GM19372 (cell line): ENCODE data around the gene PTH2.
"Not testable (repeated sequence)": the region's sequence is repeated elsewhere in the genome, so short reads cannot be mapped to it uniquely, and the experiment has no call there.

Source experiments
- ATAC-seq: cut with Tn5 transposase; IDR thresholded peaks from one replicate; pipeline ENCODE4 v1.9.1; 2021; ENCODE audit warnings: mild to moderate bottlenecking, low read depth, moderate library complexity; ENCODE audit not compliant: unreplicated experiment

Gene PTH2, protein sequence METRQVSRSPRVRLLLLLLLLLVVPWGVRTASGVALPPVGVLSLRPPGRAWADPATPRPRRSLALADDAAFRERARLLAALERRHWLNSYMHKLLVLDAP

DNA sequence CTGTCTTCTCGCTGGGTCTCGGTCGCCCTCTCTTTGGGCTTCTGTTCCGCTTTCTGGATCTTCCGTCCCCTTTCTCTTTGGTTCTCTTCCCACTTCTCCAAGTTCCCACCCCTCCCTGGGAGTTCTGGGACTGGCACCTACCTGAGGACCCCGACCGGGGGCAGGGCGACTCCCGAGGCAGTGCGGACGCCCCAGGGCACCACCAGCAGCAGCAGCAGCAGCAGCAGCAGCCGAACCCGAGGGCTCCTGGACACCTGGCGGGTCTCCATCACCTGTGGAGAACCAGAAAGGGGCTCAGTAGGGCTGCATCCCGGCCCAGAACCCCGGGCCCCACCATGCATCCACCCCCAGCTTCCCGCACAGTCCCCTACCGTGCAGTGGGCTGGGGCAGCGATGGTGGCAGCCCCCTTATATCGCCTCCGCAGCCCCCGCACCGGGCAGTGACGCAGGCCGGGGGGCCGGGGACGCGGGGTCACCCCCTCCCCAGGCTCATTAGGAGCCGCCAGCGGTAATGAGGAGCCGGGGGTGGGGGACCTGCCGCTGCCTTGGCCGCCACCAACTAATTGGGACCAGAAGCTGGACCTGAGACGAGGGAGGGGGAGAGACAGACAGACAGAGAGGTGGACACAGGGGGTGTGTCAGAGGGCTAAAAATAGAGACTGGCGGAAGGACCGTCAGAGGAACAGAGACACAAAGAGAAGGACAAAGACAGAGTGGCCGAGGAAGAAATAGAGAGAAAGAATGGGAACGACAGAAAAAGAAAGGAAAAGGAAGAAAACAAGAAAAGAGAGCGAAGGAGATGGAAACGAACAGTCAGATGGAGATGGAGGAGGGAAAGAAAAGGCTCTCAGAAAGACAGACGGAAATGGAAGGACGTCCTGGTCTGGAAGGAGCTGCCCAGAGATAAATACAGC, at the start of gene PTH2:
PTH2 (minus strand) TSS at position 371 of the 914 bp plus-strand sequence; CDS start at position 269, 102 bp downstream.
- no peak for ATAC-seq

DNA sequence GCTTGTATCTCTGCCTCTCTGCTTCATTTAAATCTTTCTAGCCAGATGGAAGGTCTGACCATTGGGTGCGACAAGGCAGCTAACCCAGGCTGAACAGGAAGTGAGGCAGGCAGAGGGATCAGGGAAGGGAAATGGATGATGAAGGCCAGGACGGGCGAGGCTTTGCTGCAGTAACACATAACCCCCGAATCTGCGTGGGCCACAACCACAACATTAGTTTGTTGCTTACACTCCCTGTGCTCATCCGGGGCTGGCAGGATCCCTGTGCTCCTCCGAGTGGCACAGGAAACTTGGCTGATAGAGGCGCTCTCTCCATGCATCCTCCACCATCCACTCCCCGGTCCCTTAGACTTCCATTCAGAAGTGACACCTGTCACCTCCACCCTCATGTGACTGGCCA, 49.7 kb upstream of the PTH2 start:
- no peak for ATAC-seq

DNA sequence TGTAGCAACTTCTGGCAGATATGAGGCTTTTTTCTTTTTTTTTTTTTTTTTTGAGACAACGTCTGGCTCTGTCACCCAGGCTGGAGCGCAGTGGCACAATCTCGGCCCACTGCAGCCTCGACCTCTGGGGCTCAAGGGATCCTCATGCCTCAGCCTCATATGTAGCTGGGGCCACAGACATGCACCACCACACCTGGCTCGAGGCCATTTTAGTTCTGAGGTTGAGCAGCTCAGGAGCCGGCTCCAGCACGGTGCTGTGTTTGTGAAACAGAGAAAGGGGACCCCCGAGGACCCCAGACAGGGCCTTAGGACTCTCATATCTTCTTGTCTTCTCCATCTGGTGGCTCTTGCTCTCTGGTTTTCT, 47.4 kb upstream of the PTH2 start:
- no peak for ATAC-seq

DNA sequence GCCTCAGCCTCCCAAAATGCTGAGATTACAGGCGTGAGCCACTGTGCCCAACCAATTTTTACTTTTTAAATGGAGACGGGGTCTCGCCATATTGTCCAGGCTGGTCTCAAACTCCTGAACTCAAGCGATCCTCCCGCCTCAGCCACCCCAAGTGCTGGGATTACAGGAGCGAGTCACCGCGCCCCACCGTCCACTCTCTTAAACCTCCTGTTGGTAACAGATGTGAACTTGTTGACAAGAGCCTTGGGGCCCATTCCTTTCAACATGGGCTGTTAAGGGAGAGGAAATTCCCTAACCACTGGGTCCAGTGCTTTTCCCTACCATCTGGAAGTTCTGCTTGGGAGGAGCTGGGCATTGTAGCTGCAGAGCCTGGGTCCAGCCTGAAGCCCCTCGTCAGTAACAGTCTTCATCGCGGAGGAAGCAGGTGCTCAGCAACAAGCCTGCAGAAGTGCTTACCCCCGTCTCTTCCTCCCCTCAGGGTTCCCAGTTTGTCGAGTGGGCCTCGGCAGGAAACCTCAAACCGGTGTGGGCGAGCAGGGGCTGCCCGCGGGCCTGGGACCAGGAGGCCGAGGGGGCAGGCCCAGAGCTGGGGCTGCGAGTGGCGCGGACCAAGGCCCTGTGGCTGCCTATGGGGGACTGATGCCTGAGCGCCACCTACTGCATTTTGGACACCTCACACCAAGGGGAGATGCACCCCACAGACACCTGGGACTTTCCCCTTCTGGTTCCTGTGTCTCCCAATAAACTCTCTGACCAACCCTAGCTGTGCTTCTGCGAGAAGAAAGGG, 46.8 kb upstream of the PTH2 start:
- peak; percentile 53 for ATAC-seq

DNA sequence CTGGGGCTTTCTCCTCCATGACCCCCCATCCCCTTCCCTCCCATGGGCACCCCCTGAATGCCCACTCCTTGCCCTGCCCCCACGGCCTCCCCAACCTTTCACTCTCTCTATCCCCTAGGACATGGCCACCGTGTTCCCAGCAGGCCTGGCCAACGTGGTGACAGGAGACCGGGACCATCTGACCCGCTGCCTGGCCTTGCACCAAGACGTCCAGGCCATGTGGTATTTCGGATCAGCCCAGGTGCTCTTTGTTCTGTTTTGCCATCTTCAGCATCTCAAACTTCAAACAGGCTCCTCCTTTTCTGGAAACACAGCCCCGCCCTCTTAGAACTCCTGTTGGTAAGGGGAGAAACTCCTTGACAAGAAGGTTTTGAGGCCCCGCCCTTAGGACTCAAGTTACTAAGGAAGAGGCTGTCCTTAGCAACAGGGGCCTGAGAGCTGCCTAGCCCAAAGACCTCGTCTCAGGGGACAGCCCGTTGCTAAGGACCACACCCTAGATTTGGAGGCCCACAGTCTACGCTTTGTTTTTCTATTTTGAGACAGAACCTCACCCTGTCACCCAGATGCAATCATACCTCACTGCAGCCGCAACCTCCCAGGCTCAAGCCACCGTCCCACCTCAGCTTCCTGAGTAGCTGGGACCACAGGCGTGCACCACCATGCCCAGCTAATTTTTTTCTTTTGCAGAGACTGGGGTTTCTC, 45.7 kb upstream of the PTH2 start:
- peak; percentile 61 for ATAC-seq

DNA sequence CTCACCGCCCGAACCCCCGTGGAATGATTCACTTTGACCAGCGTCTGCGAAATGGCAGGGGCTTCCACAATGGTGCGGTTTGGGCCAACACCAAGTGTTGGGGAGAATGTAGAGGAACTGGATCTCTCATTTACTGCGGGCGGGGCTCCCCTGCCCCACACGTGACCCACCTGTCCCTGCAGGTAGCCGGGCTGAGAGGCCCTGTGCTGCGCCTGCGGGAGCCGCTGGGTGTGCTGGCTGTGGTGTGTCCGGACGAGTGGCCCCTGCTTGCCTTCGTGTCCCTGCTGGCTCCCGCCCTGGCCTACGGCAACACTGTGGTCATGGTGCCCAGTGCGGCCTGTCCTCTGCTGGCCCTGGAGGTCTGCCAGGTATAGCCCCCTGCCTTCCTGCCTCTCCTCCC, 45.0 kb upstream of the PTH2 start:
- ATAC-seq: no peak

DNA sequence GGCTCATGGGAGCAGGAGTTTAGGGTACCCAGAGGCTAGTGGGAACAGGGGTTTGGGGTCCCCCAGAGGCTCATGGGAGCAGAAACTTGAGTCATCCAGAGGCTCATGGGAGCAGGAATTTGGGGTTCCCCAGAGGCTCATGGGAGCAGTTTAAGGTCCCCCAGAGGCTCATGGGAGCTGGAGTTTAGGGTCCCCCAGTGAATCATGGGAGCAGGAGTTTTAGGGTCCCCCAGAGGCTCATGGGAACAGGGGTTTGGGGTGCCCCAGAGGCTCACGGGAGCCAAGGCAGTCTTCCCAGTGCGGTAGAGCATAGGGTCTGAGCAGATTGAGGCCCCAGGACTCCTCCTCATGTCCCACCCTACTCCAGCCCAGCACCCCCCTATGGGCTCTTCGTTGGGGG, 42.1 kb upstream of the PTH2 start:
- no peak for ATAC-seq

DNA sequence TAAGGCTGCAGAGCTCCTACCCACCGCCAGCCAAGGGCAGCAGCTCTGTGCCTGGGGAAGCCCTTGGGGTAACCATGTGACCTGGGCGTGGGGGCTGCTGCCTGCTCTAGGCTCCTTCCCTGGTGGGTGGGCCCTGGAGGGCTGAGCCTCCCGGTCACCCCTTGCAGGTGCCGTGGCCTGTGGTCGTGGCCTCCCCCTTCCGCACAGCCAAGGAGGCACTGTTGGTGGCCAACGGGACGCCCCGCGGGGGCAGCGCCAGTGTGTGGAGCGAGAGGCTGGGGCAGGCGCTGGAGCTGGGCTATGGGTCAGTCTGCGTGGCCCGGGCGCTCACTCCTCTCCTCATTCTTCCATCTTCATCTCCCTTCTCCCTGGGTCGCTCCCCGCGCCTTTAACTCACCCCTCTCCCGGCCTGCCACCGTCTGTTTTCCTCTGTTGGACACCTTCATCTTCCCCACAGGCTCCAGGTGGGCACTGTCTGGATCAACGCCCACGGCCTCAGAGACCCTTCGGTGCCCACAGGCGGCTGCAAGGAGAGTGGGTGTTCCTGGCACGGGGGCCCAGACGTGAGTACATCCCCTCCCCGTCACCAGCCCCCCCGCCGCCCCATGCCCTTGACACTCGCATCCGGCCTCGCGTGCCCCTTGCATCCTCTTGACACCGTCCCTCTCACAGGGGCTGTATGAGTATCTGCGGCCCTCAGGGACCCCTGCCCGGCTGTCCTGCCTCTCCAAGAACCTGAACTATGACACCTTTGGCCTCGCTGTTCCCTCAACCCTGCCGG, 40.9 kb upstream of the PTH2 start:
- ATAC-seq: no peak

DNA sequence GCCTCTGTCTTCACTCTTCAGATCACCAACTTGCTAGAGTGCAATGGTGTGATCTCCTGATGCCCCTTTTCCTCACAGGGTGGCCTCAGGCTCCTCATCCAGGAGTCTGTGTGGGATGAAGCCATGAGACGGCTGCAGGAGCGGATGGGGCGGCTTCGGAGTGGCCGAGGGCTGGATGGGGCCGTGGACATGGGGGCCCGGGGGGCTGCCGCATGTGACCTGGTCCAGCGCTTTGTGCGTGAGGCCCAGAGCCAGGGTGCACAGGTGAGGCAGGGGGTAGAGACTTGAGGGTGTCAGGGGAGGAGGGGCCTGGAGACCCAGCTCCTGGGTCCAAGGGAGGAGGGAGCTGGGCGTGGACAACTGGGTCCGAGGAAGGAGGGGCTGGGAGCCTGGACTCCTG, 39.3 kb upstream of the PTH2 start:
- no peak for ATAC-seq

DNA sequence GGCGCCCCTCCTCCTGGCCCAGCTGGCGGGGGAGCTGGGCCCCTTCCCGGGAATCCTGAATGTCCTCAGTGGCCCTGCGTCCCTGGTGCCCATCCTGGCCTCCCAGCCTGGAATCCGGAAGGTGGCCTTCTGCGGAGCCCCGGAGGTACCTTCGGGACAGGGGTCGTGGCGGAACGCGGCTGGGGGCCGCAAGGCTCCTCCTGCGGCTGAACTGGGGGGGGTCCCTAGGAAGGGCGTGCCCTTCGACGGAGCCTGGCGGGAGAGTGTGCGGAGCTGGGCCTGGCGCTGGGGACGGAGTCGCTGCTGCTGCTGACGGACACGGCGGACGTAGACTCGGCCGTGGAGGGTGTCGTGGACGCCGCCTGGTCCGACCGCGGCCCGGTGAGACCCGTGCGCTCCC, 38.4 kb upstream of the PTH2 start:
- no peak for ATAC-seq

DNA sequence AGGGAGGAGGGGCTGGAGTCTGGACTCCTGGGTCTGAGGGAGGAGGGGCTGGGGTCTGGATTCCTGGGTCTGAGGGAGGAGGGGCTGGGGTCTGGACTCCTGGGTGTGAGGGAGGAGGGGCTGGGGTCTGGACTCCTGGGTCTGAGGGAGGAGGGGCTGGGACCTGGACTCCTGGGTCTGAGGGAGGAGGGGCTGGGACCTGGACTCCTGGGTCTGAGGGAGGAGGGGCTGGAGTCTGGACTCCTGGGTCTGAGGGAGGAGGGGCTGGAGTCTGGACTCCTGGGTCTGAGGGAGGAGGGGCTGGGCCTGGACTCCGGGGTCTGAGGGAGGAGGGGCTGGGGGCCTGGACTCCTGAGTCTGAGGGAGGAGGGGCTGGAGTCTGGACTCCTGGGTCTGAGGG, 37.9 kb upstream of the PTH2 start:
- not testable (repeated sequence) for ATAC-seq

DNA sequence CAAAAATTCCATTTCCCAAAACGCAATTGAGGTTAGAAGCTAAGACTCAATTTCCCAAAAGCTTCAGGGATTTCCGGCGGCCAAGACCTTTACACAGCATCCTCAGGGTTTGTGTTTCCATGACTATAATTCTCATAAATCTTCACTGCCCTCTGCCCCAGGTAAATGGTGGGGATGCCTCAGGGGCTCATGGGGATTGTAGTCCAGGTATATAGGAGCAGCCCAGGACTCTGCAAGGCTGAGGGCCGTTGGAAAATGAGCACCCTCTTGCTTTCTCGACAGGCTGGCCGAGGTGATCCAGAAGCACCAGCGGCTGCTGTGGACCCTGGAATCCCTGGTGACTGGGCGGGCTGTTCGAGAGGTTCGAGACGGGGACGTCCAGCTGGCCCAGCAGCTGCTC, 36.1 kb upstream of the PTH2 start:
- no peak for ATAC-seq

DNA sequence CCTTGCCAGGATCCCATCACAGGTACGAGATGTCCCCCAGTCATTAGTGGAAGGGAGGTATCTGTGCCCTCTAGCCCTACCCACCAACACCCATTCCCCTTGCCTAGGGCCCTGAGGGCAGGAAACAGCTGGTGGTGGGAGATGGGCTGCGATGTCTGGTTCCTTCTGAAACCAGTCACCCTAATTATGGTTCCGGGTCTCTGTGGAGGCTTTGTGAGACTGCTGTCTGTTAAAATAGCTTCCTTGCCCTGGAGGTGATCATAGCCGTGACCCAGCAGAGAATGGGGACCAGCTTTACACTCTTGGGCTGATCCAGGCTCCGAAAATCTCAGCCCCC, 35.3 kb upstream of the PTH2 start:
- no peak for ATAC-seq

DNA sequence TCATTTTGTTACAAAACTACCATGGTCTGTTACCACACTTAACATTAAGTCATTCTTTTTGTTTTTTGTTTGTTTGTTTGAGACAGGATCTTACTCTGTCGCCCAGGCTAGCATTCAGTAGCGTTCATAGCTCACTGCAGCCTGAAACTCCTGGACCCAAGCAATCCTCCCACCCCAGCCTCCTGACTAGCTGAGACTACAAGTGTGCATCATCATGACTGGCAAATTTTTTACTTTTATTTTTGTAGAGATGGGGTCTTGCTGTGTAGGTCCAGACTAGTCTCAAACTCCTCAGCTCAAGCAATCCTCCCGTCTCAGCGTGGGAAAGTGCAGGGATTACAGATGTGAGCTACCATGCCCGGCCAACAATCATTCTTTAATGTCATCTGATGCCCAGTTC, 33.1 kb upstream of the PTH2 start:
- no peak for ATAC-seq

DNA sequence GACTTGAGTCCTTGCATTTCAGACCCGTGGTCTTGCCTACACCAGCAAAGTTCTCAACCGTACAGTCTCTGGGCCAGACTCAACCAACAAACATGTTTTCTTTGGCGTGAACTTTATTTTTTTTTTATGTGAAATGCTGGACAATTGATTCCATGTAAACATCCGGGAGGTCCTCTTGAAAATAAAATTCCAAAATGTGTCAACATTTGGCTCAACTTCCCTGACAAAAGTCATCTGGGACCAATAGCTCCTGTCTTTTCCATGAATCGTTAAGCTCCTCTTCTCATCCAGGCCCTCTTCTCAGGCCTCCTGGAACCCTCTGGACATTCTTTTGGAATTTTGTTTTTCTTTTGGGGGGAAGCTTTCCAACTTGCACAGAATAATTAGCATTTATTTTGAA, 32.5 kb upstream of the PTH2 start:
- ATAC-seq: no peak

DNA sequence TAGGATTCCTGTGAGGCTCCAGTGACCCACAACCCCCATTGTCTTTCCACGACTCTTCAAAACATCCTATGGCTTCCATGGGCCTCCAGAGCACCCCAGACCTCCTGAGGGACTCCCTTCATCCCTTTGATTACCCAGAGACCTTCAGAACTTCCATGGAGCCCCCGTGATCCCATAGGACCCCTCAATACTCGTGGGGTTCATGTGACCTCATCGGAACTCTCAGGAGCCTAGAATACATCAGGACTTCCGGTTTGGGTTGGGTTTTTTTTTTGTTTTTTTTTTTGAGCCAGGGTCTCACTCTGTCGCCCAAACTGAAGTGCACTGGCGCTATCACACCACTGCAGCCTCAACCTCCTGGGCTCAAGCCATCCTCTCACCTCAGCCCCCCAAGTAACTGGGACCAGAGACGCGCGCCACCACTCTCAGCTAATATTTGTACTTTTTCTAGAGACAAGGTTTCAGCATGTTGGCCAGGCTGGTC, 30.6 kb upstream of the PTH2 start:
- no peak for ATAC-seq

DNA sequence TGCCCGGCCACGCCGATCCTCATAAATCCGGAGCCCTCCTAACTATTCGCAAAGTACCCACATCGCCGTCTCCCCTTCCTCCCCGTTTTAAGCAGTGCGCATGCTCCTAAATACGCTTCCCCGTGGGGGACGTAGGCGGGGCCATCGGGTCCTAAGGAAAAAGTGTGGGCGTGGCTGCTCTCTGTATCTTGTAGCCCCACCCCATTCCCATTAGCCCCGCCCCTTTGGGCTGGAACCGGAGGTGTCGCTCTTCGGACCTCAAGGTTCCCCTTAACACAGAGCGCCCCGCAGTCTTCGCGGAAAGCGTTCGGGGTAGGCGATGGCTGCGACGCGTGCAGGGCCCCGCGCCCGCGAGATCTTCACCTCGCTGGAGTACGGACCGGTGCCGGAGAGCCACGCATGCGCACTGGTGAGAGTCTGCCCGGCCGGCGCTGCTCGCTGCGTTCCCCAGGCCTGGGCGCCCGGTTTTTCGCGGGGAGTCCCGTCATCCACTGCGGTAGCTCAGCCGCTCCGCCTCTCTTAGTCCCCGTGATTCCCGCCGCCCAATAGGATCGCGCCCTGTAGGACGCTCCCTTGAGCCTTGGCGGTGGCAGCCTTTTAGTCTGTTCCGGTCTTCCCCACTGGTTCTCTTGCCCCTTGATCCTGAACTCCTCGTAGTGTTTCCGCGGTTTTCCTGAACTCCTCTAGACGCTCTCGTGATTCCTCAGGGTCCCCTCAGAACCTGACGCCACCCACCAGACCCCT, 29.9 kb upstream of the PTH2 start, which contains the start of gene ALDH16A1:
ALDH16A1 (plus strand) TSS at position 213 of the 744 bp plus-strand sequence; CDS start at position 320, 107 bp downstream.
- peak; percentile 78 for ATAC-seq

DNA sequence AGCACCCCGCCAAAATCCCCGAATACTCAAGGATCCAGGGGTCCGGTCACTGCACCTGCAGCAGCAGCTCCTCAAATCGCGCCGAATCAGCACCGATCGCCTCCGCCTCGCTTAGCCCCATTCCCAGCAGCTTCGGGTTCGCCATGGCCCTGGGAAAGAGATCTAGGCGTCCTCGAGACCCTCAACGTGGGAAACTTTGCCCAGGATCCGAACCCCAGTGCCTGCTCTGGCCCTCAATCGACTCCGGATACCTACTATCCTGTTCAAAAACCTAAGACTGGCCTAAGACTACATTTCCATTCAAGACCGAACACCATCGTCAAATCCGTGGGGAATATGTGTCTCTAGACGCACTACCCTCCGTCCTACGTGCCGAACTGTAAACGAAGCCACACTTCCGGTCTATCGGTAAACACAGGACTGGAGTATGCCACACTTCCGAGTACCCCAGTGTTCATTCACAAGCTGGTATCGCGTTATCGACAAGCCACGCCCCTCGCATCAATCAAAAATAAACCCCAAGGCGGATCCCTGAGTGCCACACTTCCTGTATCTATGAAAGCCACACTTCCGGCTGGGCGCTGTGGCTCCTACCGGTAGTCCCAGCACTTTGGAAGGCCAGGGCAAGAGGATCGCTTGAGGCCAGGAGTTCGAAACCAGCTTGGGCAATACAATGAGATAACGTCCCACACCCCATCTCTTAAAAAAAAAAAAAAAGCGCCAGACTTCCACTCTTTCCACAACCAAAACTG, 28.4 kb upstream of the PTH2 start, which contains the start of gene PIH1D1:
PIH1D1 (minus strand) TSS at position 385 of the 752 bp plus-strand sequence; CDS start at position 145, 240 bp downstream.
- peak; percentile 50 for ATAC-seq
